Esophagus muscularis mucosa (tissue), 4 donors: ENCODE data around the gene SLC8B1.

Experiments used
- CTCF ChIP-seq, 3 experiments: fragments of 200-600 bp in 2 of 3; fragments of 450-650 bp in 1 of 3; sonication (generic) in 2 of 3; IDR thresholded peaks; one replicate each; pipeline ENCODE4 v1.5.1; 2017 to 2019; ENCODE audit warnings: antibody characterized with exemption in 3 of 3, mild to moderate bottlenecking in 2 of 3, moderate library complexity in 1 of 3
- EP300 ChIP-seq: sonication (generic); formaldehyde crosslinking; IDR thresholded peaks from one replicate; pipeline ENCODE4 v1.6.1; 2017; ENCODE audit warnings: antibody characterized with exemption
- POLR2A ChIP-seq: fragments of 450-650 bp; IDR thresholded peaks from one replicate; pipeline ENCODE4 v1.6.1; 2017; ENCODE audit warnings: antibody characterized with exemption, moderate library complexity, mild to moderate bottlenecking, low read depth
- POLR2AphosphoS5 ChIP-seq, 2 donors: sonication (generic); formaldehyde crosslinking; IDR thresholded peaks; one replicate each; pipeline ENCODE4 v1.6.1; 2017; ENCODE audit warnings: antibody characterized with exemption in 2 of 2

GRCh38 chr12:113299619-113300237 lies 35.2 kb downstream of the SLC8B1 start:
- TF ChIP-seq CTCF (IDR thresholded peaks at IDR 0.05) (no peak), POLR2A (no peak), EP300 (no peak), POLR2AphosphoS5 (IDR thresholded peaks at IDR 0.05) (no peak)
